Stimulated activated CD4-positive, alpha-beta T cell treated with anti-CD3 and anti-CD28 coated beads, TNF-alpha, amount 100 ng/mL, for 24 hours (primary cell): ENCODE results near the gene B3GLCT.
"Not testable (repeated sequence)": the region's sequence is repeated elsewhere in the genome, so short reads cannot be mapped to it uniquely, and the experiment has no call there.

ENCODE experiments used
- DNase-seq, 3 experiments: peaks; one replicate each; pipeline ENCODE4 v3.0.0-alpha.2; 2020; ENCODE audit warnings: low read depth in 3 of 3

Gene B3GLCT

DNA sequence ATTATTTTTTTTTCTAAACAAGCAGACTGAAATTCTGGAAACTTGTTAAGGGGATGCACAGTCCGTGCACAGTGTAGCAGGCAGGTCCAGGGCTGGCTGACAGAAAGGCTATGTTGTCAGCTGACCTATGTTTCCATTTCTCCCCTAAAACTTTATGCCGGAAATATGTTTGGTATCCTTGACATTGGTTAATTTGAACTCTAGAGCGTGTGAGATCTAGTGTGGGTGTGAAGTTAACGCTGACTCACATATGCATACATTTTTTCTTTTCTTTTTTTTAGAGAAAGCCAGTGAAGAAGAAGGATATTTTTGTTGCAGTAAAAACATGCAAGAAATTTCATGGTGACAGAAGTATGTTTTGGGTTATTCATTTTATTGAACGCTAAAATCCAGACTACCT is 76.6 kb downstream of the B3GLCT start:
- DNase-seq = no peak

- no peak for DNase-seq
Observed at GRCh38 chr13:31278869-31279268, 79.1 kb downstream of the B3GLCT start.

GRCh38 chr13:31282741-31283455 is 83.1 kb downstream of the B3GLCT start:
- DNase-seq = no peak

- DNase-seq = no peak
Observed at GRCh38 chr13:31286930-31287329, 87.2 kb downstream of the B3GLCT start.

DNA sequence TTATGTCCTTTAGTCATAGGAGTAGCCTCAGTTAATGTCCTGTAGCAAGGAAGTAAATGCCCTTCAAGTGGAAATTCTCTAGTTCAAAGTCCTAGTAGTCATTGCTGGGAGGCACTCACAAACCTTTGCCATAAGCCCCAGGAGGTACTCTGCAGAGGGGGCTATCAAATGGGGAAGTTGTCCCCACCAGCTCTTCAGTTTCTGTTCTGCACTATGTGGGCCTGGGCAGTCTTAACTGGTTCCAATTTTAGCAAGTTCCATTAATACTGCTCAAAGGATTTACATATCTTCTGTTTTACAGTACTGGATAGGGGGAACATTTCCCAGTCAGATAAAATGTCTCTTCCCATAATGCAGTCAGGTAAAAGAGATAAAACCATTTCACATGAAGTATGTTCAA is 101.3 kb downstream of the B3GLCT start:
- DNase-seq = no peak

GRCh38 chr13:31310356-31310755 is 110.6 kb downstream of the B3GLCT start:
- DNase-seq = no peak

DNA sequence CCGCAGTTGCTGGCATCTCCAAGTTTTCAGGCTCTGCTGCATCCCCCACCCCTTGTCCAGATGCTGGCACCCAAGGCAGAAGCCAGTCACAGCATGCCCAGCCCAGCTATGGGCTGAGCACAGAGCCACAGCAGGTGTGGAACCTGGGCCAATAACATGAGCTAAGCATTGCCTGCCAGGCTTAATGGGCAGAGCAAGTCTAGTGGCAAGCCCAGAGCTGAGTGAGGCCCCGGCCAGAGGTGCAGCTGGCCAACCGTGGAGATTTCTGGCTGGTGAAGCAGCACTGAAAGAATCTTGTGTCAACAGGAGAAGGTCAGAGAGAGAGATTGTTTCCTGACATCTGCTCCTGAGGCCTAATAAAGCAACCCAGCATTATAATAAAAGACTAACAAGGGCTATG is 111.0 kb downstream of the B3GLCT start:
- no peak for DNase-seq

- DNase-seq = no peak
Observed at GRCh38 chr13:31311921-31312320, 112.1 kb downstream of the B3GLCT start.

- DNase-seq = no peak
Observed at GRCh38 chr13:31314961-31315360, 115.2 kb downstream of the B3GLCT start.

- no peak for DNase-seq
Observed at GRCh38 chr13:31320946-31321345, 121.2 kb downstream of the B3GLCT start.

DNA sequence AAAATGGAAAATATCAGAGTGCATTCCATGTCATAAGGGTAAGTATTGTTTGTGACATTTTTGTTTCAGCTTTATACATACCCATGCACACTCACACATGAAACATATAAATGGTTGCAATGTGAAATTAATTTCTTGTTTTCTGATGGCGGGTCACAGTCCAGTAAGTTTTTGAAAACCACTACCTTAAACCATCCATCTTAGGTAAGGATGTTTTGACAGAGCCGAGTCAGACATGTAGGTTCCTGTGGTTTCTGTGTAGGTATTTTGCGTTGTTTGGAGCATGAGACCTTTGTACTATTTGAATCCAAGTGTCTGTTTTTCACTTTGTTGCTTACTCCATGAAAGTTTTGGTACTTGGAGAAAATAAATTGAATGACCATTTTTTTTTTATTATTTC is 121.7 kb downstream of the B3GLCT start:
- no peak for DNase-seq

- DNase-seq = no peak
Observed at GRCh38 chr13:31322026-31322425, 122.3 kb downstream of the B3GLCT start.

- DNase-seq = no peak
Observed at GRCh38 chr13:31322702-31323405, 123.1 kb downstream of the B3GLCT start.

DNA sequence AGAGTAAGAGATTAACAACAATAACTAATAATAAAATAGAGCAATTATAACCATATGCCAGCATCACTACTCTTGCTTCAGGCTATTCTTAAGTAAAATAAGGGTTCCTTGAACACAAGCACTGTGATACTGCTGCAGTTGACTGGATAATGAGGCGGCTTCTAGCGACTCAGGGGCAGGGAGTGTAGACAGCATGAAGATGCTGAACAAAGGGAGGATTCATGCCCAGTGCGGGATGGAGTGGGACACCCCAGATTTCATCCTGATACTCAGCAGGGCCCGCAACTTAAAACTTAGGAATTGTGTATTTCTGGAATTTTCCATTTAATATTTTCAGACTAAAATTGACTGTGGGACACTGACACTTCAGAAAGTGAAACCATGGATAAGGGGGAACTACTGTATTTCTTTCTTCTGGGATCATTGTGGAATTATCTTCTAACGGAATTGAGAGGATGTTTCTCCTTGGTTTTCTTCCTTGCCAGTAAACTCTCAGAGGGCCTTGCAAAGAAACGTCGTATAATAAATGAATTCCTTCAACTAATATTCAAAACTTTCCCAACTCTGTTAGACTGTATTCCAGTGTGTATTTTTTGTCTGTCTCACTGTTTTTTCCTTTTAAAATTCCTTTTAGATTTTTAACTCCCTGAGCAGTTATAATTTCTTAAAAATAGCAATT is 127.5 kb downstream of the B3GLCT start:
- DNase-seq = no peak

DNA sequence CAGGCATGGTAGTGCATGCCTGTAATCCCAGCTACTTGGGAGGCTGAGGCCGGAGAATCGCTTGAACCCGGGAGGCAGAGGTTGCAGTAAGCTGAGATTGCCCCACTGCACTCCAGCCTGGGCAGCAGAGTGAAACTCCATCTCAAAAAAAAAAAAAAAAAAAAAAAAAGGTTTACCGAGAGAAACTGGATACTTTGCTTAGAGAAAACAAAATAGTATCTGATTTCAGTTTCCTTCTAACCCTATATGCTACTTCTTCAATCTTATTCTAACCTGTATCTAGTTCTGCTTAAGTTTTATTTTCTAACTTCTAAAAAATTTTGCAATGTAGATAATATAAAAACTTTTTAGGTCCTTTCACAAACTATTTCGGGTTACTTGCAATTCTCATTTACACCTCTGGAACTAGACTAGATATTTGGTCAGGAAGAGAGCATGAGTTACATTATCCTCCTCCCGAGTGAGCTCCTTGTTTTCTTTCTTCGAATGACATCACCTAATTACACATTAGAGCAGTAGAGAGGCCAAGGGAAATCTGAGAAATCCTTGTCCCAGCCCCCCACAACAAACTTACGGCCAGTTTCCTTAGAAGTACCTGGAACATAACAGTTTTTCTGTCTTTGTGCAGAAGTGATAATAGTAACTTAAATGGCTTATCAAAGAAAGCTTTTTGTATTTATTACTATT is 128.9 kb downstream of the B3GLCT start:
- DNase-seq = no peak

DNA sequence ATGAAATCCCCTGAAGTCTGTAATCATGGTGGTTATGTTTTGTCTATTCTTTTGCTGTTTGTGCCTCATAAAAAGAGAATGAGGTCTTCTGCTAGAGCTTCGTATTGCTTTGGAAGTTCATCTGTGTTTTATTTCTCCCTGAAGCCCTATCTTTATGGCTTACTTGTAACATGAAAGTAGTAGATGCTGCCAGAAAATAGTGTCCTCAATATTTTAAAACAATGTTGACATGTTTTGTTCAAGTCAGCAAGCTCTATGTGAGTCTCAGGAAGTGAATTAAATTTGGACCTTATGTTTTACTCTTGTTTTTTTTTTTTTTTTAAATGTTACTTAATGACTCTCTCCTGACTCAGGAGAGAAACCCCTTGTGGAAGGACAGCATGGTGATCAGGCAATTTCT is 130.5 kb downstream of the B3GLCT start:
- no peak for DNase-seq

DNA sequence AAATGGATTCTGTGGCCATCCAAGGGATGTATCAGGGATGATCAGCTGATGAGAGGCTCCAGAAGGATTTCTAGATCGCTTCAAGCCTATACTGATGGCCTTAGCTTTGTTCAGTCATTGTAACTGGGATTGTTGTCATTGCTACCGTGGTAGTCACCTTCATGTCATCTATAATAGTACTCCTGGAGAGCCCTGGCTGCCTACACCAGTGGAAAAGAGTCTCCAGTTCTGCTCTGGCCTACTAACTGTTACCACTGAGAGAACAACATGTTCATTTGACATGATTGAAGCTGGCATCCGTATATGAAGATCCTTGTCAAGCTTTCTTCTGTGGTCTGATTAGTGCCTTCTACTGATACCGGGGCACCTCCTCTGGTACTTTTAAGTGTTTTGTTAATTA is 131.3 kb downstream of the B3GLCT start:
- DNase-seq = no peak

- no peak for DNase-seq
Observed at GRCh38 chr13:31334547-31334946, 134.8 kb downstream of the B3GLCT start.

GRCh38 chr13:31334994-31335557 is 135.3 kb downstream of the B3GLCT start:
- no peak for DNase-seq

GRCh38 chr13:31339616-31340015 is 139.8 kb downstream of the B3GLCT start:
- DNase-seq = not testable (repeated sequence)

GRCh38 chr13:31340848-31341247 is 141.1 kb downstream of the B3GLCT start:
- DNase-seq = not testable (repeated sequence)

GRCh38 chr13:31346891-31347290 is 147.1 kb downstream of the B3GLCT start:
- DNase-seq = no peak
